Effector memory CD4-positive, alpha-beta T cell (primary cell): ENCODE results near the gene SOWAHB.

ENCODE experiments used
- DNase-seq, 3 donors: peaks; one replicate each; pipeline ENCODE4 v3.0.0-alpha.2; 2020
- H3K27ac ChIP-seq: 2 replicates; pipeline ENCODE4 v1.7.0; 2013; ENCODE audit warnings: mild to moderate bottlenecking, low read length, moderate library complexity; ENCODE audit not compliant: insufficient read depth, poor library complexity, severe bottlenecking
- H3K27me3 ChIP-seq: replicated peaks from 2 replicates; pipeline ENCODE4 v1.7.0; 2013; ENCODE audit warnings: mild to moderate bottlenecking, low read length; ENCODE audit not compliant: insufficient read depth, control insufficient read depth, poor library complexity, severe bottlenecking
- H3K36me3 ChIP-seq: 2 replicates; pipeline ENCODE4 v1.7.0; 2013; ENCODE audit warnings: mild to moderate bottlenecking, low read length, moderate library complexity; ENCODE audit not compliant: control insufficient read depth, insufficient read depth
- H3K4me1 ChIP-seq: 2 replicates; pipeline ENCODE4 v1.7.0; 2013; ENCODE audit warnings: low read length, mild to moderate bottlenecking; ENCODE audit not compliant: control insufficient read depth, insufficient read depth, poor library complexity, severe bottlenecking
- H3K4me3 ChIP-seq: 2 replicates; pipeline ENCODE4 v1.7.0; 2013; ENCODE audit warnings: low read length, low read depth, mild to moderate bottlenecking; ENCODE audit not compliant: insufficient read depth, poor library complexity, severe bottlenecking
- H3K9me3 ChIP-seq: 2 replicates; pipeline ENCODE4 v1.7.0; 2013; ENCODE audit warnings: mild to moderate bottlenecking, low read length, moderate library complexity; ENCODE audit not compliant: control insufficient read depth

The SOWAHB gene

GRCh38 chr4:76857074-76857409, 40.9 kb downstream of the SOWAHB start:
- H3K27ac ChIP-seq = no peak overlapping the region
- no peaks in the 10 kb centered on the region for H3K36me3 ChIP-seq
- no peaks in the 10 kb centered on the region for H3K27me3 ChIP-seq
- no peaks in the 10 kb centered on the region for H3K4me1 ChIP-seq
- no peak overlapping the region for H3K4me3 ChIP-seq
- no peaks in the 10 kb centered on the region for H3K9me3 ChIP-seq
- no peak for DNase-seq

- DNase-seq = no peak
- Histone ChIP-seq H3K9me3 (no peaks in the 10 kb centered on the region), H3K4me3 (no peak overlapping the region), H3K4me1 (no peaks in the 10 kb centered on the region), H3K27me3 (no peaks in the 10 kb centered on the region), H3K36me3 (no peaks in the 10 kb centered on the region), H3K27ac (no peak overlapping the region)
Measured at GRCh38 chr4:76856243-76857073, 41.5 kb downstream of the SOWAHB start.

- no peak overlapping the region for H3K27ac ChIP-seq
- no peaks in the 10 kb centered on the region for H3K36me3 ChIP-seq
- no peak overlapping the region for H3K4me3 ChIP-seq
- H3K9me3 ChIP-seq = no peaks in the 10 kb centered on the region
- no peak for DNase-seq
- no peaks in the 10 kb centered on the region for H3K27me3 ChIP-seq
- no peaks in the 10 kb centered on the region for H3K4me1 ChIP-seq
Measured at GRCh38 chr4:76854858-76855257, 43.1 kb downstream of the SOWAHB start.

- Histone ChIP-seq H3K9me3 (no peaks in the 10 kb centered on the region), H3K36me3 (no peaks in the 10 kb centered on the region), H3K27me3 (no peaks in the 10 kb centered on the region), H3K27ac (no peak overlapping the region), H3K4me3 (no peak overlapping the region), H3K4me1 (no peaks in the 10 kb centered on the region)
- DNase-seq = no peak
Measured at GRCh38 chr4:76851375-76851774, 46.6 kb downstream of the SOWAHB start.

- H3K27ac ChIP-seq = no peak overlapping the region
- no peak for DNase-seq
- no peak overlapping the region for H3K4me3 ChIP-seq
- no peaks in the 10 kb centered on the region for H3K36me3 ChIP-seq
- H3K9me3 ChIP-seq = no peaks in the 10 kb centered on the region
- no peaks in the 10 kb centered on the region for H3K4me1 ChIP-seq
- H3K27me3 ChIP-seq = no peaks in the 10 kb centered on the region
Measured at GRCh38 chr4:76850010-76850441, 47.9 kb downstream of the SOWAHB start.
